ENCODE results near the gene BABAM1. TPM values are rescaled to one million over a fixed set of nuclear protein-coding genes. Genes with fewer than 3 reads are reported as not detected.

Gene BABAM1
- total and polyA plus RNA-seq, 10 of the 15 experiments (the other 5 are each of a cell fraction or from before 2014, with no cell fraction given), result 11.9 to 154 (median 103) TPM

- TF ChIP-seq NR2C2 (IDR thresholded peaks at IDR 0.05; ENCODE audit: borderline replicate concordance, control insufficient read depth, insufficient read length, low read depth), result no peak
- no peak for TF ChIP-seq SMAD1 (IDR thresholded peaks at IDR 0.05; ENCODE audit: low read depth, partially characterized antibody)
- TF ChIP-seq HSF1 (IDR thresholded peaks at IDR 0.05; ENCODE audit: low read depth, low read length), result no peak
- no peak for TF ChIP-seq JUNB (IDR thresholded peaks at IDR 0.05)
- peak; percentile 81; the same call in 1 of the 2 replicates for TF ChIP-seq CREB1 (IDR thresholded peaks at IDR 0.05; ENCODE audit: low read depth)
- peak; percentile 68; the same call in 1 of the 2 replicates for TF ChIP-seq NFYB (IDR thresholded peaks at IDR 0.05; ENCODE audit: insufficient read depth, low read depth, low read length)
- no peak for TF ChIP-seq RAD21 (IDR thresholded peaks at IDR 0.05; ENCODE audit: insufficient read depth, low read depth, low read length)
- TF ChIP-seq PAX5 (IDR thresholded peaks at IDR 0.05; ENCODE audit: borderline replicate concordance, low read depth, low read length), result no peak; the same call in 1 of the 2 replicates
- no peak for TF ChIP-seq ASH2L (IDR thresholded peaks at IDR 0.05; ENCODE audit: borderline replicate concordance, low read depth)
- TF ChIP-seq RFX5 (IDR thresholded peaks at IDR 0.05; ENCODE audit: low read depth, low read length), result no peak
- TF ChIP-seq GABPA (IDR thresholded peaks at IDR 0.05; ENCODE audit: low read depth), result no peak
- TF ChIP-seq LARP7 (IDR thresholded peaks at IDR 0.05), result no peak; the same call in 1 of the 2 replicates
- TF ChIP-seq ZNF592 (IDR thresholded peaks at IDR 0.05), result no peak
- TF ChIP-seq ZBED1 (IDR thresholded peaks at IDR 0.05; ENCODE audit: borderline replicate concordance), result no peak
- TF ChIP-seq RB1 (IDR thresholded peaks at IDR 0.05; ENCODE audit: borderline replicate concordance), result peak; percentile 68; the same call in 1 of the 2 replicates
- TF ChIP-seq KLF5 (IDR thresholded peaks at IDR 0.05; ENCODE audit: partially characterized antibody), result peak; percentile 52
- peak; percentile 84 for TF ChIP-seq ZNF687 (IDR thresholded peaks at IDR 0.05)
- TF ChIP-seq CREM (IDR thresholded peaks at IDR 0.05; ENCODE audit: low read depth), result peak; percentile 56; the same call in 1 of the 2 replicates
Measured at GRCh38 chr19:17226002-17226933, 41.0 kb upstream of the BABAM1 start, which contains the start of gene OCEL1 (continued).

Data from GM12878 (cell line).